Astrocyte (in vitro differentiated cells and primary cell): ENCODE results near the gene TUSC1. TPM values are rescaled to one million over a fixed set of nuclear protein-coding genes. Genes with fewer than 3 reads are reported as not detected.

Experiments used
- DNase-seq: peaks from one replicate; pipeline ENCODE4 v3.0.0-alpha.2; 2010; ENCODE audit warnings: low read depth
- FAIRE-seq: peaks from 2 replicates; lab custom pipeline; 2011; peaks lifted over from hg19 to GRCh38; lab: Jason Lieb, UNC
- H2AFZ ChIP-seq: 2 replicates; pipeline ENCODE4 v1.6.0; 2012; ENCODE audit warnings: low read depth, low read length, inconsistent platforms
- H3K27ac ChIP-seq: 2 replicates; pipeline ENCODE4 v1.5.1; 2011; ENCODE audit warnings: low read depth, low read length, inconsistent platforms
- H3K27me3 ChIP-seq: 2 replicates; pipeline ENCODE4 v1.6.0; 2011; ENCODE audit warnings: low read length, inconsistent platforms; ENCODE audit not compliant: insufficient read depth
- H3K36me3 ChIP-seq: 2 replicates; pipeline ENCODE4 v1.5.1; 2011; ENCODE audit warnings: low read length, inconsistent platforms; ENCODE audit not compliant: insufficient read depth
- H3K4me1 ChIP-seq: 2 replicates; pipeline ENCODE4 v1.5.1; 2011; ENCODE audit warnings: low read length, inconsistent platforms; ENCODE audit not compliant: insufficient read depth
- H3K4me2 ChIP-seq: 2 replicates; pipeline ENCODE4 v1.6.0; 2012; ENCODE audit warnings: low read length, inconsistent platforms
- H3K4me3 ChIP-seq: 2 replicates; pipeline ENCODE4 v1.5.1; 2011; ENCODE audit warnings: low read depth, mild to moderate bottlenecking, low read length, inconsistent platforms; ENCODE audit not compliant: insufficient read depth
- H3K79me2 ChIP-seq: 2 replicates; pipeline ENCODE4 v1.6.0; 2012; ENCODE audit warnings: mild to moderate bottlenecking, low read length, inconsistent platforms; ENCODE audit not compliant: insufficient read depth
- H3K9ac ChIP-seq: 2 replicates; pipeline ENCODE4 v1.6.0; 2012; ENCODE audit warnings: mild to moderate bottlenecking, low read length, inconsistent platforms
- H3K9me3 ChIP-seq: 2 replicates; pipeline ENCODE4 v1.5.1; 2012; ENCODE audit warnings: low read depth, mild to moderate bottlenecking, low read length, inconsistent platforms; ENCODE audit not compliant: insufficient read depth
- H4K20me1 ChIP-seq: 2 replicates; pipeline ENCODE4 v1.6.0; 2012; ENCODE audit warnings: low read length, inconsistent platforms; ENCODE audit not compliant: insufficient read depth
- H3K27ac Mint-ChIP-seq: one replicate; pipeline ENCODE4 v1.8.0; 2021; ENCODE audit warnings: mild to moderate bottlenecking, mixed read lengths; ENCODE audit not compliant: unreplicated experiment
- H3K27me3 Mint-ChIP-seq: one replicate; pipeline ENCODE4 v1.8.0; 2021; ENCODE audit warnings: low read depth, mixed read lengths; ENCODE audit not compliant: unreplicated experiment
- H3K36me3 Mint-ChIP-seq: one replicate; pipeline ENCODE4 v1.8.0; 2021; ENCODE audit warnings: low read depth, mixed read lengths; ENCODE audit not compliant: unreplicated experiment
- H3K4me1 Mint-ChIP-seq: one replicate; pipeline ENCODE4 v1.8.0; 2021; ENCODE audit warnings: low read depth, mixed read lengths; ENCODE audit not compliant: unreplicated experiment
- H3K4me3 Mint-ChIP-seq: one replicate; pipeline ENCODE4 v1.8.0; 2021; ENCODE audit warnings: mild to moderate bottlenecking, moderate library complexity, mixed read lengths; ENCODE audit not compliant: unreplicated experiment
- H3K9me3 Mint-ChIP-seq: one replicate; pipeline ENCODE4 v1.8.0; 2021; ENCODE audit warnings: mild to moderate bottlenecking, mixed read lengths; ENCODE audit not compliant: unreplicated experiment
- CTCF ChIP-seq: IDR thresholded peaks from 2 replicates; pipeline ENCODE4 v1.5.1; 2011; ENCODE audit warnings: low read depth, mild to moderate bottlenecking, inconsistent platforms, low read length, moderate library complexity; ENCODE audit not compliant: insufficient read depth
- EZH2 ChIP-seq: IDR thresholded peaks from 2 replicates; pipeline ENCODE4 v1.6.1; 2012; ENCODE audit warnings: mild to moderate bottlenecking, low read length, inconsistent platforms; ENCODE audit not compliant: insufficient read depth
- total RNA-seq: library from RNA; stranded (reverse); gene quantifications from 2 replicates; pipeline ENCODE4 v1.2.1, GENCODE V29; 2021

TUSC1 gene
- total RNA-seq, 1 donor from 2014 or later = 2.7 TPM

GRCh38 chr9:25636026-25636425, 42.2 kb downstream of the TUSC1 start:
- Mint-ChIP-seq H3K27ac (no peak overlapping the region), H3K27me3 (no peaks in the 10 kb centered on the region), H3K4me1 (no peaks in the 10 kb centered on the region), H3K9me3 (no peaks in the 10 kb centered on the region), H3K4me3 (no peak overlapping the region), H3K36me3 (no peaks in the 10 kb centered on the region)
- Histone ChIP-seq H3K4me3 (no peak overlapping the region), H3K9ac (no peak overlapping the region), H3K27me3 (no peaks in the 10 kb centered on the region), H3K79me2 (no peaks in the 10 kb centered on the region), H3K9me3 (no peaks in the 10 kb centered on the region), H3K27ac (no peak overlapping the region), H3K36me3 (no peaks in the 10 kb centered on the region), H3K4me2 (no peak overlapping the region), H3K4me1 (no peaks in the 10 kb centered on the region), H2AFZ (no peak overlapping the region), H4K20me1 (no peaks in the 10 kb centered on the region)
- FAIRE-seq (no peak), DNase-seq (no peak)
- no peak for TF ChIP-seq CTCF
- no peak for TF ChIP-seq EZH2

- H3K36me3 ChIP-seq = no peaks in the 10 kb centered on the region
- no peaks in the 10 kb centered on the region for H3K4me1 ChIP-seq
- H3K36me3 Mint-ChIP-seq = no peaks in the 10 kb centered on the region
- DNase-seq (no peak), FAIRE-seq (no peak)
- no peaks in the 10 kb centered on the region for H3K79me2 ChIP-seq
- no peak overlapping the region for H3K27ac Mint-ChIP-seq
- H3K27me3 Mint-ChIP-seq = no peaks in the 10 kb centered on the region
- no peaks in the 10 kb centered on the region for H3K27me3 ChIP-seq
- no peaks in the 10 kb centered on the region for H3K4me1 Mint-ChIP-seq
- no peak overlapping the region for H2AFZ ChIP-seq
- no peak overlapping the region for H3K9ac ChIP-seq
- no peaks in the 10 kb centered on the region for H3K9me3 ChIP-seq
- H3K4me2 ChIP-seq = no peak overlapping the region
- H3K4me3 Mint-ChIP-seq = no peak overlapping the region
- no peaks in the 10 kb centered on the region for H3K9me3 Mint-ChIP-seq
- TF ChIP-seq CTCF (no peak), EZH2 (no peak)
- H3K4me3 ChIP-seq = no peak overlapping the region
- H4K20me1 ChIP-seq = no peaks in the 10 kb centered on the region
- no peak overlapping the region for H3K27ac ChIP-seq
These were observed 49.0 kb downstream of the TUSC1 start for GRCh38 chr9:25629231-25629630.
